SK-N-SH treated with all-trans-retinoic acid at 6 μM for 48 hours (cell line): ENCODE results near the gene RBKS.

ENCODE experiments used
- ATAC-seq: fragments of 200-7000 bp; cut with Tn5 transposase; 3 replicates; pipeline ENCODE4 v1.9.1; 2020; ENCODE audit warnings: mild to moderate bottlenecking, moderate library complexity
- BACH2 ChIP-seq: fragments of 250-450 bp; sonication (Bioruptor Pico); IDR thresholded peaks from 2 replicates; pipeline ENCODE4 v1.9.0; 2021; ENCODE audit warnings: mild to moderate bottlenecking, borderline replicate concordance
- CREB5 ChIP-seq: fragments of 250-450 bp; sonication (Bioruptor Pico); IDR thresholded peaks from 2 replicates; pipeline ENCODE4 v1.5.1; 2020; ENCODE audit warnings: low read depth, mild to moderate bottlenecking, moderate library complexity
- CSDC2 ChIP-seq: fragments of 250-450 bp; sonication (Bioruptor Pico); IDR thresholded peaks from 2 replicates; pipeline ENCODE4 v1.5.0; 2020; ENCODE audit warnings: mild to moderate bottlenecking, moderate library complexity
- CSRNP3 ChIP-seq: fragments of 250-450 bp; sonication (Bioruptor Pico); IDR thresholded peaks from 2 replicates; pipeline ENCODE4 v1.5.1; 2021; ENCODE audit warnings: mild to moderate bottlenecking, moderate library complexity
- GLIS3 ChIP-seq: fragments of 250-450 bp; sonication (Bioruptor Pico); IDR thresholded peaks from 2 replicates; pipeline ENCODE4 v1.5.0; 2020; ENCODE audit warnings: mild to moderate bottlenecking, moderate library complexity
- ISL1 ChIP-seq: fragments of 250-450 bp; sonication (Bioruptor Pico); IDR thresholded peaks from 2 replicates; pipeline ENCODE4 v2.1.2; 2022; ENCODE audit warnings: mild to moderate bottlenecking, moderate library complexity
- OSR1 ChIP-seq: fragments of 250-450 bp; sonication (Bioruptor Pico); IDR thresholded peaks from 2 replicates; pipeline ENCODE4 v1.8.0; 2022; ENCODE audit warnings: moderate library complexity, mild to moderate bottlenecking, inconsistent platforms
- PATZ1 ChIP-seq: fragments of 250-450 bp; sonication (Bioruptor Pico); IDR thresholded peaks from 2 replicates; pipeline ENCODE4 v1.8.0; 2020; ENCODE audit warnings: mild to moderate bottlenecking, moderate library complexity, borderline replicate concordance
- POU6F1 ChIP-seq: fragments of 250-450 bp; sonication (Bioruptor Pico); IDR thresholded peaks from 2 replicates; pipeline ENCODE4 v1.8.0; 2021; ENCODE audit warnings: low read depth, mild to moderate bottlenecking, moderate library complexity, borderline replicate concordance
- PPARA ChIP-seq: fragments of 250-450 bp; sonication (Bioruptor Pico); IDR thresholded peaks from 2 replicates; pipeline ENCODE4 v1.5.0; 2020; ENCODE audit warnings: mild to moderate bottlenecking, borderline replicate concordance
- RARB ChIP-seq: fragments of 250-450 bp; sonication (Bioruptor Pico); IDR thresholded peaks from 2 replicates; pipeline ENCODE4 v1.8.0; 2021; ENCODE audit warnings: mild to moderate bottlenecking, moderate library complexity
- SNAI2 ChIP-seq: fragments of 250-450 bp; sonication (Bioruptor Pico); IDR thresholded peaks from 2 replicates; pipeline ENCODE4 v1.5.0; 2020; ENCODE audit warnings: mild to moderate bottlenecking, moderate library complexity
- TCF4 ChIP-seq: fragments of 250-450 bp; sonication (Bioruptor Pico); IDR thresholded peaks from 2 replicates; pipeline ENCODE4 v1.8.0; 2021; ENCODE audit warnings: mild to moderate bottlenecking, moderate library complexity, borderline replicate concordance
- TOX ChIP-seq: fragments of 250-450 bp; sonication (Bioruptor Pico); IDR thresholded peaks from 2 replicates; pipeline ENCODE4 v1.8.0; 2021; ENCODE audit warnings: mild to moderate bottlenecking, moderate library complexity, borderline replicate concordance
- TSHZ2 ChIP-seq: fragments of 250-450 bp; sonication (Bioruptor Pico); IDR thresholded peaks from 2 replicates; pipeline ENCODE4 v1.5.0; 2020; ENCODE audit warnings: mild to moderate bottlenecking, moderate library complexity
- ZC3H10 ChIP-seq: fragments of 250-450 bp; sonication (Bioruptor Pico); IDR thresholded peaks from 2 replicates; pipeline ENCODE4 v1.5.1; 2021; ENCODE audit warnings: mild to moderate bottlenecking, moderate library complexity
- ZFP3 ChIP-seq: fragments of 250-450 bp; sonication (Bioruptor Pico); IDR thresholded peaks from 2 replicates; pipeline ENCODE4 v1.5.0; 2020; ENCODE audit warnings: mild to moderate bottlenecking, moderate library complexity
- ZFP30 ChIP-seq: fragments of 450-650 bp; formaldehyde crosslinking; IDR thresholded peaks from 2 replicates; pipeline ENCODE4 v1.5.0; 2022; ENCODE audit warnings: mild to moderate bottlenecking, moderate library complexity
- ZNF565 ChIP-seq: fragments of 450-650 bp; formaldehyde crosslinking; conservative IDR thresholded peaks from 2 replicates; pipeline ENCODE4 v1.5.0; 2020; ENCODE audit warnings: low read depth, mild to moderate bottlenecking, moderate library complexity
- ZNF70 ChIP-seq: fragments of 450-650 bp; formaldehyde crosslinking; IDR thresholded peaks from 2 replicates; pipeline ENCODE4 v1.5.0; 2020; ENCODE audit warnings: mild to moderate bottlenecking, moderate library complexity
- ZNF8 ChIP-seq: fragments of 450-650 bp; formaldehyde crosslinking; IDR thresholded peaks from 2 replicates; pipeline ENCODE4 v1.5.0; 2020; ENCODE audit warnings: mild to moderate bottlenecking, moderate library complexity

Gene RBKS

GRCh38 chr2:27771202-27771547 is 119.0 kb downstream of the RBKS start:
- TF ChIP-seq ISL1 (CRISPR knock-in tag) (no peak), RARB (CRISPR knock-in tag) (no peak), TSHZ2 (no peak), ZNF8 (CRISPR knock-in tag) (no peak), ZFP3 (CRISPR knock-in tag) (no peak), ZFP30 (CRISPR knock-in tag) (no peak), ZNF70 (CRISPR knock-in tag) (no peak), OSR1 (CRISPR knock-in tag) (no peak), CSDC2 (CRISPR knock-in tag) (no peak), SNAI2 (CRISPR knock-in tag) (no peak), TCF4 (CRISPR knock-in tag) (no peak), GLIS3 (CRISPR knock-in tag) (no peak)
- ATAC-seq: no peak; the same call in 2 of the 3 replicates

GRCh38 chr2:27766287-27766661 is 123.9 kb downstream of the RBKS start:
- ATAC-seq: no peak
- no peak for TF ChIP-seq TSHZ2
- no peak for TF ChIP-seq SNAI2 (CRISPR knock-in tag)
- no peak for TF ChIP-seq CREB5
- no peak for TF ChIP-seq ZFP3 (CRISPR knock-in tag)
- no peak for TF ChIP-seq ZNF565 (CRISPR knock-in tag)
- TF ChIP-seq GLIS3 (CRISPR knock-in tag): no peak
- no peak for TF ChIP-seq PATZ1
- no peak for TF ChIP-seq BACH2 (CRISPR knock-in tag)
- TF ChIP-seq CSRNP3 (CRISPR knock-in tag): no peak
- TF ChIP-seq OSR1 (CRISPR knock-in tag): no peak
- TF ChIP-seq TCF4 (CRISPR knock-in tag): no peak
- TF ChIP-seq POU6F1: no peak
- no peak for TF ChIP-seq ZFP30 (CRISPR knock-in tag)
- TF ChIP-seq ZNF8 (CRISPR knock-in tag): no peak
- TF ChIP-seq ISL1 (CRISPR knock-in tag): no peak
- TF ChIP-seq TOX (CRISPR knock-in tag): no peak
- no peak for TF ChIP-seq ZNF70 (CRISPR knock-in tag)
- TF ChIP-seq ZC3H10 (CRISPR knock-in tag): no peak
- no peak for TF ChIP-seq PPARA (CRISPR knock-in tag)
- no peak for TF ChIP-seq CSDC2 (CRISPR knock-in tag)
